Bronchial epithelial cell (primary cell): Measurements from ENCODE around the gene PHACTR1. TPM values are rescaled to one million over a fixed set of nuclear protein-coding genes. Genes with fewer than 3 reads are reported as not detected.

Source experiments
- DNase-seq: peaks from one replicate; pipeline ENCODE4 v3.0.0-alpha.2; 2010; ENCODE audit warnings: low read depth
- FAIRE-seq: peaks from 2 replicates; lab custom pipeline; 2011; peaks lifted over from hg19 to GRCh38; lab: Jason Lieb, UNC
- H3K27me3 ChIP-seq: 2 replicates; pipeline ENCODE4 v1.5.1; 2011; ENCODE audit warnings: low read length; ENCODE audit not compliant: control insufficient read depth, insufficient read depth
- H3K36me3 ChIP-seq: 2 replicates; pipeline ENCODE4 v1.5.1; 2011; ENCODE audit warnings: low read length; ENCODE audit not compliant: control insufficient read depth, insufficient read depth
- H3K4me3 ChIP-seq: 2 replicates; pipeline ENCODE4 v1.5.1; 2011; ENCODE audit warnings: mild to moderate bottlenecking, low read depth, low read length, control low read depth
- CTCF ChIP-seq: IDR thresholded peaks from 2 replicates; pipeline ENCODE4 v1.5.1; 2011; ENCODE audit warnings: mild to moderate bottlenecking, moderate library complexity, low read length, control low read depth, inconsistent platforms; ENCODE audit not compliant: insufficient read depth, severe bottlenecking
- total RNA-seq: library from RNA; depleted of rRNA; stranded (reverse); fragments of >200 nt; gene quantifications from 2 replicates; pipeline ENCODE4 v1.2.1, GENCODE V29; 2014

PHACTR1 gene
- total RNA-seq, 1 donor from 2014 or later, result under 0.01 TPM

- DNase-seq (no peak), FAIRE-seq (no peak)
- no peak for TF ChIP-seq CTCF
These were observed 458.5 kb downstream of the PHACTR1 start for GRCh38 chr6:13175087-13175486.

GRCh38 chr6:13175759-13176158, 459.2 kb downstream of the PHACTR1 start:
- Histone ChIP-seq H3K36me3 (no peaks in the 10 kb centered on the region), H3K27me3 (peaks cover 2% of the 10 kb centered on the region), H3K4me3 (no peak overlapping the region)
- no peak for FAIRE-seq
- DNase-seq, result no peak
- TF ChIP-seq CTCF, result no peak

More at GRCh38 chr6:13175087-13175486, 458.5 kb downstream of the PHACTR1 start:
- H3K36me3 ChIP-seq, result no peaks in the 10 kb centered on the region
- H3K27me3 ChIP-seq, result peaks cover 2% of the 10 kb centered on the region
- no peak overlapping the region for H3K4me3 ChIP-seq

GRCh38 chr6:13177664-13178063, 461.1 kb downstream of the PHACTR1 start:
- no peak for DNase-seq
- TF ChIP-seq CTCF, result no peak
- no peak for FAIRE-seq
- Histone ChIP-seq H3K4me3 (no peak overlapping the region), H3K36me3 (no peaks in the 10 kb centered on the region), H3K27me3 (peaks cover 2% of the 10 kb centered on the region)

- no peak overlapping the region for H3K4me3 ChIP-seq
- no peaks in the 10 kb centered on the region for H3K36me3 ChIP-seq
- FAIRE-seq, result peak; percentile 83
- H3K27me3 ChIP-seq, result peaks cover 2% of the 10 kb centered on the region
- no peak for TF ChIP-seq CTCF
- DNase-seq, result no peak
These were observed 461.5 kb downstream of the PHACTR1 start for GRCh38 chr6:13178107-13178506.

- no peak overlapping the region for H3K4me3 ChIP-seq
- DNase-seq (no peak), FAIRE-seq (no peak)
- no peaks in the 10 kb centered on the region for H3K36me3 ChIP-seq
- TF ChIP-seq CTCF, result no peak
- H3K27me3 ChIP-seq, result peaks cover 3% of the 10 kb centered on the region
These were observed 464.0 kb downstream of the PHACTR1 start for GRCh38 chr6:13180538-13180937.

GRCh38 chr6:13181393-13181792, 464.8 kb downstream of the PHACTR1 start:
- no peaks in the 10 kb centered on the region for H3K36me3 ChIP-seq
- DNase-seq (no peak), FAIRE-seq (no peak)
- H3K4me3 ChIP-seq, result no peak overlapping the region
- H3K27me3 ChIP-seq, result peaks cover 3% of the 10 kb centered on the region
- TF ChIP-seq CTCF, result no peak
